Stimulated activated CD8-positive, alpha-beta memory T cell treated with anti-CD3 and anti-CD28 coated beads, Interleukin-7, amount 100 ng/mL, for 1 hour (primary cell): ENCODE data around the gene MYO3B.
A peak's percentile ranks its signal among the peaks of the same experiment; 100 is the strongest.

Source experiments
- DNase-seq, 2 donors: peaks; one replicate each; pipeline ENCODE4 v3.0.0-alpha.2; 2020; ENCODE audit warnings: low read depth in 2 of 2

The MYO3B gene

DNA sequence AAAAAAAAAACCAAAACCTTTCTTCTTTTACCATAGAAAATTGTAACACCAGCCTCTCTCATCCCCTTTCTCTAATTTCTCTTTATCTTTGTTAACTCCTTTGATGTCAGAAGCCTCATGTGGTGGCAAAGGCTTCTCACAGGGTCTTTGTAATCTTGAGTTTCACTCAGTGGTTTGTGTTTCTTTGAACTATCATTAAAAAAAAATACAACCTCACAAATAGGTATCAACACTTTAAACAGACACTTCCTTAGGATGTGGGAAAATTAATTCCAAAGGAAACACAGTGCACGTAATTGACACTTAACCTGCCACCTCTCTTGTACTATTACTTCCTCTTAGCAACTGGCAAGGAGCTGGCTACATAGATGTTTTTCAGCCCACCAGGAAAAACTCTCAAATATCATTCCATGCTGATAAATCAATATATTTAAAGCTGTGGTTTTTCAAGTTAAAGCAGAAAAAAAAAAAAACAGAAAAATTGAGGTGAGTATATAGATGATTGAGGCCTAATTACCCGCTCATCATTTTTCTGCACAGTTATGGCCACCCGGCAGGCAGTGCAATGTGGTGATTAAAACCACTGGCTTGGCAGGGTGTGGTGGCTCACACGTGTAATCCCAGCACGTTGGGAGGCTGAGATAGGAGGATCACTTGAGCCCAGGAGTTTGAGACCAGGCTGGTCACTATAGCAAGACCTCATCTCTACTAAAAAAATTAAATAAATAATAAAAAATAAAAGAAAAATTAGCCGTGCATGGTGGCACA lies 193.5 kb downstream of the MYO3B start:
- no peak for DNase-seq

- DNase-seq: no peak
These were observed 197.2 kb downstream of the MYO3B start for GRCh38 chr2:170375192-170375591.

GRCh38 chr2:170377500-170378207 lies 199.7 kb downstream of the MYO3B start:
- DNase-seq: no peak

GRCh38 chr2:170380267-170380666 lies 202.3 kb downstream of the MYO3B start:
- no peak for DNase-seq

DNA sequence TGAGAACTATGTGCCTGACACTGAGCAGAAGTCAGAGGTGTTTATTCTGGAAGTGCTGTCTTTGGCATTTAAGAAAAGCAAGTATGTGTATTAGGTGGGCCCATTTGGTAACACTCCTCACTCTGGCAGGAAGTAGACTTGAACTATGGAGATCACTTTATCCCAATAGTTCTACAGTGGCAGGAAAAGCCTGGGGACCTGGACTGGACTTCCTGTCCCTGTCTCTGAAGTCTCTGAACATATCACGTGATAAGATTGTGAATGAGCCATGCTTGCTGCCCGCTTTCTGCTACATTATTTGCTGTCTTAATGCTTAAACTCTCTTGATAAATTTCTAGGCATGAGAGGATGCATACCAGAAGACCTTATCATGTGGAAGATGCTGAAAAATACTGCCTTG lies 203.7 kb downstream of the MYO3B start:
- DNase-seq: no peak

DNA sequence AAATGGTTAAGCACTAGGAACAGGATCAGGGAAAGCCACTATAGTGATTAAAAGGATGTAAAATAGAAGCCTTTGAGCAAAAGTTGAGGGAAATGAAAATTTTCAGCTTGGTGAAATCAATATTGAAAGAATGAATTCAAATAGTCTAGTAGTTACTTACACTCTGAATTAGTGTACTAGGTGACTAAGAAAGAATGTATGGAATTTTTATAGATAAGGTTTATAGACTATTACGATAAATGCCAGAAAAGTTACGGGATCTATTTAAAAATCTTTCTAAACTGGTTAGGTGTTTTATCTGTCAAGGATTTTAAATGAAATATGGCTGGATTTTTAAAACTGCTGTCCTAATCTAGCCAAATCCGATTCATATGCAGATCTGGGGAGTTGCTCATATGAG lies 208.6 kb downstream of the MYO3B start:
- DNase-seq: no peak

- no peak for DNase-seq
These were observed 213.1 kb downstream of the MYO3B start for GRCh38 chr2:170391018-170391417.

- no peak for DNase-seq
These were observed 213.8 kb downstream of the MYO3B start for GRCh38 chr2:170391697-170392096.

GRCh38 chr2:170393861-170394498 lies 216.0 kb downstream of the MYO3B start:
- DNase-seq: no peak

GRCh38 chr2:170394641-170395387 lies 216.9 kb downstream of the MYO3B start:
- no peak for DNase-seq

DNA sequence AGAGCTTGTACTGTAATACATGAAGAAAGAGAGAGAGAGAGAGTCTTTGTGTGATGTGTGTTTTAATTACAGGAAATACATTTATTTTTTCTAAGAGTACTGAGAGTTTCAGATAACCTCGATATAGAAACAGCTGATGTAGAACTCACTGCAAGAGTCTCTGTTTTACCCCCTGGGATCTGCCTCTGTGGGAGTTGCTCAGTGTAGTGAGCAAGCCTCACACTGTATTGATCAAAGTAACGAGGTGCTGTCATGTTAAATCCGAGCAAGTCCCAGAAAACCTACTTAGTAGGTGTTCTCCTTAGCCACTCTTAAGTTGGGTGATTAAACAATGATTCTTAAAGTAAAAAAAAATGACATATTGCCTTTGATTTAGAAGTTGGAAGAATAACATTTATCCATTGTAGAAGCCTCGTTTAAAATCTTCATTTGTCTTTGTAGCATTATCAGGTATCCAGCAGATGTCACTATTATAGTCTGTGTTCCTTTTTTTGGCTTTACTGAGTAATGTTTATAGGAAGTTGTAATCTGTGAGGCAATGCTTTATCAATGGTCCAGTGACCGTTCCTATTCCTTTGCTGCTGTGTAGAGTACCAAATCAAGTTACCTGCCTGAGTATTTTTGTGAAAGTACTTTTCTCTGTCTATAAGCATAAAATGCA lies 219.0 kb downstream of the MYO3B start:
- no peak for DNase-seq

DNA sequence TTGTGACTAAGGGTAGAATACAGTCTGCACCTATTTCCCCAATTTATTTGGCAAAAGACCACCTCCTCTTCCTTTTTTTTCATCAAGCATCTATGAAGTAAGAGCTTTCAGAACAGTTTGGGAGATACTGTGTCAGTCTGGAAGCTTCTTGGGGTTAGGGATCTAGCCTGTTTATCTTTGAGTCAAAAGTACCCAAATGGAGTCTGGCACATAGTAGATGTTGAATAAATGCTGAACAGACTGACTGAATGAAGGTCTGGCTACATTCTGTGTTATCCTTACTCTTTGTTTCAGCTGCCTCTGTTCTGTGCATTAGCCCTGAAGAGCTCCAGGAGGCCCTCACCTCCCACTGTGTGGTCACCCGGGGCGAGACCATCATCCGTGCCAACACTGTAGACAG lies 223.2 kb downstream of the MYO3B start:
- DNase-seq: no peak

GRCh38 chr2:170404846-170405245 lies 226.9 kb downstream of the MYO3B start:
- no peak for DNase-seq

DNA sequence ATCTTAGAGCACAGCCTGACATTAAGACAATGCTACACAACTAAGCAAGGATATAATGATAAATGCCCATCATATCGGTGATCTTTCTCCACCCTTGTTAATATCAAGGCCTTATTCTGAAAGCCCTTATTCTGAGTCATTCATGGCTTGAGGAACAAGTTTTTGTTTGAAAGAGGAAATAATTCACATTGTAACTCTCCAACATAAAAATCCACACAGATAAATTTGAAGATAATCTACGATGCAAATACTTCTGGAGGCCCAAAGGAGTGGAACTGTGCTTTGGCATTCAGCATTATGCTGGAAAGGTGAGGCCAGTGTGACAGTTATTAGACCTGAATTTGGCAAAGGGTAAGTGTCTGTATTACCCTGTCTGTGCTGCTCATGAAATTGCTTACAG lies 227.4 kb downstream of the MYO3B start:
- DNase-seq: no peak

- DNase-seq: no peak
These were observed 230.7 kb downstream of the MYO3B start for GRCh38 chr2:170408461-170409163.

DNA sequence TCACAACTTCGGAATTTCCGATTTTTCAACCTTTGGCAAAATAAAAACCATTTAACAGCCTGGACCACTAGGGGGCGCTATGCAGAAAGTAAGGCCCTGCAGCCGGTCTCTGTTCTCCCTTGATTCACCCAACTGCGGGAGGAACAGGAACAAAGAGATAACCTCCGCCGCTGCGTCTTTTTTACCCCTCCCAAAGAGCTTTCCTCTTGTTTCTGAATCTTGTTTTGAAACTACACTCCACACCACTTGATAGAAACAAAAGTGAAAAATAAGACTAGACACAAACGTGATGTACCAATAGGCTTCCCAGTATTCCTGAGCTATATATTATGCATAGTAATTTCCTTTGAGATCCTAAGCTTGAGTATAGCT lies 231.2 kb downstream of the MYO3B start:
- peak; percentile 34 to 64 for DNase-seq

DNA sequence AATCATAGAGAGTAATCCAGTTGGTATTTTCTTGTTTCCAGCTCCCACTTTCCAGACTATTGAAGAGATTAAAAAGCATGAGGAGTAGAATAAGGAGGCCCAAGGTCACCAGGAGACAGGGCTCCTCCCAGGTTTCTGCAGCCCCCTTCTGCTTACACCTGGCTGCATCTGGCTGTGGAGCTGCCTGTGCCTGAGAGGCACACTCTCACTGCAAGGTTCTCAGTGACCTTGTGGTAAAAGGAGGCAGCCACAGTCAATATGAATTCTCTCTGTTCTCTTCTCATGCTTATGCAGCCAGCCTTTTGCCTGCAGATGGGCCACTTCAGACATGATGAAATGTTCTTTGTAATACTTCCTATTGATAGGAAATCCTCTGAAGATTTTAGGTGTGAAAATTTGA lies 233.7 kb downstream of the MYO3B start:
- no peak for DNase-seq

DNA sequence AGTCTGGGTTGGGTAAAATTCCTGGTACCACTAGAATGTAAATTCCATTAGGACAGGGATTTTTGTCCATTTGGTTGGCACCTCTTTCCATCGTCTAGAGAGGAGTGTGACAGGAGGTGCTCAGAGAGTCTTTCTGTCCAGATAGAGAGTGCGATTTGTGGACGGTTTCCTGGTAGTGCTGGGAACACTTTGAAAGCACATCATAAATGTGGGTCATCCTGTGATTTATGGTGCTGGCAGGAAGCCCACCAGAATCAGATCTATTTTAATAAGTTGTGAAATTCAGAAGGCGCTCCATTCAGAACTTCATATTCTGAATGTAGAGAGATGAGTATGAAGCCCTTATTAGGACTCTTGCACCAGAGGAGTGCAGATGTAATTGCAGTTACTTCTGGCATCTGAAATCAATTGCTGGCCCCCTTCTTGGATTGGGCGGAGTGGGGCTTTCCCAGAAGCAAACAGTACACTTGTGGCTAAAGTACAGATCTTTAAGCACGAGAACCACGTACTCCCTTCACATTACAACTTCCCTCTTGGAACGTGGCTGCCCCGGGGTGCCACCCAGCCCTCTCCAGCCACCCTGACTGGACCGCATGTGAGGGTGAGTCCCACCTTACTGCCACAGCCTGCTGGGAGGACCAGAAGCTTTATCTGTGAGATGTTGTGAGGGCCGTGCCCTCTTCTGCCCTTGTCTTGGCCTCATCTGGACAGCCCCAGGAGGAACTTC lies 243.2 kb downstream of the MYO3B start:
- DNase-seq: no peak

GRCh38 chr2:170423919-170424318 lies 246.0 kb downstream of the MYO3B start:
- no peak for DNase-seq

DNA sequence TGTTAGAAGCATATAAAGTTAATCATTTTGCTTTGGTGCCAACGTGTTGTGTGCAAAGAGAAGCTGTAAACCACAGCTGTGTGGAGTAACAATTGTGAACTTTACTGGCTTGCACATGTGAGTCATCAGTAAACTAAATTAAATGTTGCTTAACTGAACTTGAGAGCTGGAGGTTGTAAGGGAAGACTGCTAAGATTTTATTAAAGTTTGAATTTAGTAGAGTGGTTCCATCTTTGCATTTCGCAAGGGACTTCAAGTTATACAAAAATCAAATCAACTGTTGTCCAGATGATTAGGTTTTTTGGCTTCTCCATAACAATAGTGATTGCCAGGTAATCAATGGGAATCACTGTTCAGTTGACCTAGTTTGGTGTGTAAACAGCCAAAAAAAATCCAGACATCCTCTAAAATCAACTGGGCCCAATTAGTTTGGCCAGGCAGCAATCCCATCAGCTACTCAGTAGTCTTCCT lies 247.4 kb downstream of the MYO3B start:
- DNase-seq: no peak
